Fibroblast of upper back skin (primary cell): ENCODE data around the gene CENPC.
"Not testable (repeated sequence)": the region's sequence is repeated elsewhere in the genome, so short reads cannot be mapped to it uniquely, and the experiment has no call there.

Experiments
- DNase-seq: peaks from one replicate; pipeline ENCODE4 v3.0.0-alpha.2; 2013

The CENPC gene

GRCh38 chr4:67545199-67546003 is at the start of gene CENPC:
TSS of gene CENPC (minus strand) at chr4:67545503. CDS start at chr4:67545355, 148 bp downstream.
- DNase-seq, result peak; percentile 98

- DNase-seq, result peak; percentile 43
Measured at GRCh38 chr4:67593741-67594175, 48.5 kb upstream of the CENPC start.

- no peak for DNase-seq
Measured at GRCh38 chr4:67587156-67587555, 41.9 kb upstream of the CENPC start.

- no peak for DNase-seq
Measured at GRCh38 chr4:67584496-67584895, 39.2 kb upstream of the CENPC start.

- no peak for DNase-seq
Measured at GRCh38 chr4:67581913-67582312, 36.6 kb upstream of the CENPC start.

- DNase-seq, result no peak
Measured at GRCh38 chr4:67581208-67581857, 36.0 kb upstream of the CENPC start.

GRCh38 chr4:67580577-67580976 is 35.3 kb upstream of the CENPC start:
- no peak for DNase-seq

GRCh38 chr4:67576538-67576937 is 31.2 kb upstream of the CENPC start:
- DNase-seq, result no peak

- DNase-seq, result no peak
Measured at GRCh38 chr4:67576059-67576466, 30.8 kb upstream of the CENPC start.

- no peak for DNase-seq
Measured at GRCh38 chr4:67575232-67576058, 30.1 kb upstream of the CENPC start.

- DNase-seq, result no peak
Measured at GRCh38 chr4:67573193-67573592, 27.9 kb upstream of the CENPC start.

- no peak for DNase-seq
Measured at GRCh38 chr4:67571975-67572374, 26.7 kb upstream of the CENPC start.

- no peak for DNase-seq
Measured at GRCh38 chr4:67570537-67570936, 25.2 kb upstream of the CENPC start.

- DNase-seq, result peak; percentile 56
Measured at GRCh38 chr4:67568820-67569219, 23.5 kb upstream of the CENPC start.

- DNase-seq, result no peak
Measured at GRCh38 chr4:67566335-67566734, 21.0 kb upstream of the CENPC start.

- peak; percentile 66 for DNase-seq
Measured at GRCh38 chr4:67565284-67565683, 20.0 kb upstream of the CENPC start.

- DNase-seq, result no peak
Measured at GRCh38 chr4:67558493-67558892, 13.2 kb upstream of the CENPC start, which contains the start of gene STAP1. TSS of gene STAP1 (plus strand) at chr4:67558727. CDS start at chr4:67558810, 83 bp downstream.

- DNase-seq, result no peak
Measured at GRCh38 chr4:67556436-67556835, 11.1 kb upstream of the CENPC start.

GRCh38 chr4:67555447-67555846 is 10.1 kb upstream of the CENPC start:
- no peak for DNase-seq

- DNase-seq, result no peak
Measured at GRCh38 chr4:67554096-67554495, 8.8 kb upstream of the CENPC start.

GRCh38 chr4:67552146-67552792 is 7.0 kb upstream of the CENPC start:
- not testable (repeated sequence) for DNase-seq

GRCh38 chr4:67550857-67551256 is 5.6 kb upstream of the CENPC start:
- DNase-seq, result no peak

- DNase-seq, result no peak
Measured at GRCh38 chr4:67550451-67550850, 5.1 kb upstream of the CENPC start.
